HL-60 (cell line): ENCODE measurements around the gene TM6SF1.

ENCODE experiments used
- CTCF ChIP-seq: IDR thresholded peaks from one replicate; pipeline ENCODE4 v1.5.1; 2011; ENCODE audit warnings: low read length, control low read depth, inconsistent platforms; ENCODE audit not compliant: insufficient read depth
- POLR2AphosphoS5 ChIP-seq: IDR thresholded peaks from 2 replicates; pipeline ENCODE4 v1.6.1; 2012; ENCODE audit warnings: low read depth

DNA sequence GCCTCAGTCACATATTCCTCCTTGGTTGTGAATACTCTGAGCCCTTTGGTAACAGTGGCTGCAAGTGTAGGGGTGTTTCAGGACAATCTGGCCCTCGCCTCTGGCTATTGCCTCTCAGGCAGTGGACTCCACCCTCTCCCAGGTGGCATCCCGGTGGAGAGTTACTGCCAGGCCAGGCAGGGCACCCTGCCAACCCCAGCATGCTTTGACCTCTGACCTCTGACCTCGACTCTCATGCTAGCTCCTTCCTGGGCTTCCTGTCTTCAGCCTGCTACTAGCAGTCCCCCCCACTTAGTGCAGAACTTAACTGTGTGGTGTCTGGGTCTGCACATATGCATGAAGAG, 5.5 kb downstream of the TM6SF1 start:
- TF ChIP-seq CTCF (no peak), POLR2AphosphoS5 (no peak)
